BJ (cell line): ENCODE results near the gene GSX1. TPM values are rescaled to one million over a fixed set of nuclear protein-coding genes. Genes with fewer than 3 reads are reported as not detected.
A peak's percentile ranks its signal among the peaks of the same experiment; 100 is the strongest.

Source experiments
- CTCF ChIA-PET: fragments of 350-600 bp; formaldehyde crosslinking; extraction: SDS; loops from one replicate; lab custom pipeline; 2021; ENCODE audit warnings: antibody characterized with exemption, inconsistent platforms; lab: Yijun Ruan, JAX
- POLR2A ChIA-PET: fragments of 300-600 bp; sonication (Branson Sonifier 250); formaldehyde crosslinking; extraction: SDS; loops from one replicate; lab custom pipeline; 2021; ENCODE audit warnings: antibody characterized with exemption; lab: Charles Lee
- DNase-seq: peaks from one replicate; pipeline ENCODE4 v3.0.0-alpha.2; 2011; ENCODE audit warnings: low read depth
- H3K27me3 ChIP-seq: 2 replicates; pipeline ENCODE4 v1.6.0; 2011; ENCODE audit warnings: low read length; ENCODE audit not compliant: control insufficient read depth, insufficient read depth
- H3K36me3 ChIP-seq: 2 replicates; pipeline ENCODE4 v1.5.1; 2011; ENCODE audit warnings: low read length; ENCODE audit not compliant: control insufficient read depth, insufficient read depth
- H3K4me3 ChIP-seq: 2 replicates; pipeline ENCODE4 v1.5.1; 2011; ENCODE audit warnings: low read depth, mild to moderate bottlenecking, control low read depth, low read length
- polyA plus RNA-seq: library from polyadenylated mRNA; depleted of rRNA; stranded (reverse); fragments of >200 nt; gene quantifications from 2 replicates; pipeline ENCODE4 v1.2.3, GENCODE V29; 2011
- TF ChIP-seq, protein P1 (sequence below): IDR thresholded peaks from 2 replicates; pipeline ENCODE4 v1.5.1; 2011; ENCODE audit warnings: low read depth, mild to moderate bottlenecking, control low read depth, inconsistent platforms, low read length, moderate library complexity; ENCODE audit not compliant: insufficient read depth

The GSX1 gene
- polyA plus RNA-seq, 1 experiment: not detected

DNA sequence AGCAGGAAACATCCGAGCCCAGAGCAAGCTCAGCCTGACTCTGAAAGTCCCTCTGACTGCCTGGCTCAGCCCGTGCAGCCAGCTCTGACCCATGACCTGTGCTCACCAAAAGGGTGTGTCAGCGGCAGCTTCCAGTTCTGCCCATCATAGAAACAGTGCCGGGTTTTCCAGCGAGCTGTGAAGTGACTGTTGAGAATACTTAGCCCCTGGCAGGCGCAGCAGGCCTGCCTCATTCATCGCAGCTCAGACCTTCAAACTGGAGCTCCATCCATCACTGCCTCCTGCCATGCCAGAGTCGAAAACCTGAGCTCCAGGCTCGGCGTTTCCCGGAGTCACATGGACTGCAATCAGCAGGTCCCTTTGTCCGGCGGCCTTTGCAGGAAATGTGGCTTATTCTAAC lies 16.3 kb upstream of the GSX1 start:
- ChIA-PET CTCF (interaction anchor here (1.2 kb wide), 1 partner anchor 10 kb away, joined by 3 read pairs; no protein-coding TSS in a partner anchor), POLR2A (no interaction called here)
- Histone ChIP-seq H3K27me3 (peaks cover 5% of the 10 kb centered on the region; the same call in 1 of the 2 replicates), H3K4me3 (no peak overlapping the region), H3K36me3 (no peaks in the 10 kb centered on the region)
- DNase-seq: no peak
- TF ChIP-seq, protein P1, sequence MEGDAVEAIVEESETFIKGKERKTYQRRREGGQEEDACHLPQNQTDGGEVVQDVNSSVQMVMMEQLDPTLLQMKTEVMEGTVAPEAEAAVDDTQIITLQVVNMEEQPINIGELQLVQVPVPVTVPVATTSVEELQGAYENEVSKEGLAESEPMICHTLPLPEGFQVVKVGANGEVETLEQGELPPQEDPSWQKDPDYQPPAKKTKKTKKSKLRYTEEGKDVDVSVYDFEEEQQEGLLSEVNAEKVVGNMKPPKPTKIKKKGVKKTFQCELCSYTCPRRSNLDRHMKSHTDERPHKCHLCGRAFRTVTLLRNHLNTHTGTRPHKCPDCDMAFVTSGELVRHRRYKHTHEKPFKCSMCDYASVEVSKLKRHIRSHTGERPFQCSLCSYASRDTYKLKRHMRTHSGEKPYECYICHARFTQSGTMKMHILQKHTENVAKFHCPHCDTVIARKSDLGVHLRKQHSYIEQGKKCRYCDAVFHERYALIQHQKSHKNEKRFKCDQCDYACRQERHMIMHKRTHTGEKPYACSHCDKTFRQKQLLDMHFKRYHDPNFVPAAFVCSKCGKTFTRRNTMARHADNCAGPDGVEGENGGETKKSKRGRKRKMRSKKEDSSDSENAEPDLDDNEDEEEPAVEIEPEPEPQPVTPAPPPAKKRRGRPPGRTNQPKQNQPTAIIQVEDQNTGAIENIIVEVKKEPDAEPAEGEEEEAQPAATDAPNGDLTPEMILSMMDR: no peak

DNA sequence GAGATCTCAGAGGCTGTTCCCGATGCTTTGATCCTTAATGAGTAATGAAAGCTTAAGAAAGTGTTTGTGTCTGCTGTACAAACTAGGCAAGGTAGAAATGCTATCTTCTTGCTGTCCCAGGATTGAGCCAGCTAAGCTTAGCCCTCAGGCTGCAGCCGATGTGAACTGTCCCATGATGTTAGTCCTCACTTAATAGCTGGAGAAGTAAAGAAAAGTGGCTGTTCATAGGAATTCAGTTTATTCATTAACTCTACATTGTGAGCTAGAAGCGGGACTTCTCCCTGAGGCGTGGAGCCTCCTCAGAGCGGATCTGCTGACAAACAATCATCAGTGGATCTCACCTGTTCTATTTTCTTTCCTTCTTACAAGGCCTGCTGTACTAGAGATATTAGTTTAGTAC lies 10.1 kb upstream of the GSX1 start:
- CTCF ChIA-PET: interaction anchor here (1.0 to 1.6 kb wide), 4 partner anchors 10 to 409 kb away, joined by 3 to 5 read pairs (median 4); no protein-coding TSS in a partner anchor
- POLR2A ChIA-PET: no interaction called here
- DNase-seq: no peak
- H3K36me3 ChIP-seq: no peaks in the 10 kb centered on the region
- peaks cover 5% of the 10 kb centered on the region for H3K27me3 ChIP-seq
- H3K4me3 ChIP-seq: no peak overlapping the region
- TF ChIP-seq, protein P1: no peak

DNA sequence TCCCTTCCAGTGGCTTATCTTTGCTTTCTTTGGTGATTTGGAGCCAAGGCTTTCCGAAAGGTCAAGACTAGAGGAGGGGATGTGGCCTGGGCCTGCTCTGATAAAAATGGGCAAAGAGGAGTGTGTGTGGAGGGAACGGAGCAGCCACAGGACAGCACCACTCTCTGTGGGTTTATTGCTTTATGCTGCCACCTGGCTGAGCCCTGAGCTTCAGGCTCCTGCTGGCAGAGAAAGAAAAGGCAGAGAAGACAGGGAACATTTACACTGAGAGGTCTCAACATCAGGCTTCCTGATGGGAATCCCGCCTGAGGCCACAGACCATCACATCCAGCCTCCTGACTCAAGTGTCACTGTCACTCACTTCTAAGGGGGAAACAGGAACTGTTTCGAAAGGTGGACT lies 9.2 kb upstream of the GSX1 start:
- no peaks in the 10 kb centered on the region for H3K36me3 ChIP-seq
- H3K27me3 ChIP-seq: peaks cover 6% of the 10 kb centered on the region
- POLR2A ChIA-PET: no interaction called here
- CTCF ChIA-PET: interaction anchor here (1.3 to 2.3 kb wide), 5 partner anchors 13 to 250 kb away, joined by 3 to 9 read pairs (median 5); no protein-coding TSS in a partner anchor
- no peak overlapping the region for H3K4me3 ChIP-seq
- DNase-seq: no peak
- TF ChIP-seq, protein P1: peak; percentile 32

DNA sequence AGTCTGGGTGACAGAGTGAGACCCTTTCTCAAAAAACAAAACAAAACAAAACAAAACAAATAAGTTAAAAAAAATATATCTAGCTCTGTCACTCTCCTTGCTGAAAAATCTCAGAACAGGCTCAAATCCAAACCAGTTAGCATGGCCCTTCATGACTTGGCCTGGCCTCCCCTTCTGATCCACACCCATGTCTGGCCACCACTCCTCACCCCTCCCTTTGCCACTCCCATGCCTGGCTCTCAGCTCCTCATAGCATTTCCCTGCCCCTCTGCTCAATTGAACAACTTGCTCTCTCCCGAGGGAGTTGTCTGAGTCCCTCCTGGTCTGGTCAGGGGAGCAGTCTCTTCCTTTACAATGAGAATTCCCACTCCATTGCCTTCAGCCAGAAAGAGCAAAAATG lies 4.0 kb upstream of the GSX1 start:
- Histone ChIP-seq H3K36me3 (no peaks in the 10 kb centered on the region), H3K4me3 (no peak overlapping the region), H3K27me3 (peaks cover 39% of the 10 kb centered on the region)
- no peak for DNase-seq
- TF ChIP-seq, protein P1: no peak
- ChIA-PET POLR2A (no interaction called here), CTCF (interaction anchor here (1.8 kb wide), 1 partner anchor 255 kb away, joined by 4 read pairs; no protein-coding TSS in a partner anchor)

DNA sequence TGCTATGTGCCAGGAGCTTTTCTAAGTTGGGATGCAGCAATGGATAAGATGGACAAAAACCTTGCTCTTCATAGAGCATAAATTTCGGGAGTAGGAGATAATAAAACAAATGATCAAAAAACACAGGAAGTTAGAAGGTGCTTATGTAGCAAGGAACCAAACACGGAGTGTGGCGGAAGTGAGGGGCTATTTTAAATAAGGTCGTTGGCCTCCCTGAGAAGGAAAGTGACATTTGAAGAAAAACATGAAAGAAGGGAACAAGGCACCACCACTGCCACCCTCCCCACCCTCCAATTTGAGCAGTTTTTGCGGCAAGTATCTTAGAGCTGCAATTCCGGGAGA lies 3.2 kb upstream of the GSX1 start:
- H3K4me3 ChIP-seq: no peak overlapping the region
- TF ChIP-seq, protein P1: no peak
- H3K27me3 ChIP-seq: peaks cover 47% of the 10 kb centered on the region
- ChIA-PET CTCF (interaction anchor here (1.8 kb wide), 1 partner anchor 256 kb away, joined by 4 read pairs; no protein-coding TSS in a partner anchor), POLR2A (no interaction called here)
- DNase-seq: no peak
- no peaks in the 10 kb centered on the region for H3K36me3 ChIP-seq
